ENCODE measurements around the gene ARAP3.
"Not testable (repeated sequence)": the region's sequence is repeated elsewhere in the genome, so short reads cannot be mapped to it uniquely, and the experiment has no call there.

Gene ARAP3

DNA sequence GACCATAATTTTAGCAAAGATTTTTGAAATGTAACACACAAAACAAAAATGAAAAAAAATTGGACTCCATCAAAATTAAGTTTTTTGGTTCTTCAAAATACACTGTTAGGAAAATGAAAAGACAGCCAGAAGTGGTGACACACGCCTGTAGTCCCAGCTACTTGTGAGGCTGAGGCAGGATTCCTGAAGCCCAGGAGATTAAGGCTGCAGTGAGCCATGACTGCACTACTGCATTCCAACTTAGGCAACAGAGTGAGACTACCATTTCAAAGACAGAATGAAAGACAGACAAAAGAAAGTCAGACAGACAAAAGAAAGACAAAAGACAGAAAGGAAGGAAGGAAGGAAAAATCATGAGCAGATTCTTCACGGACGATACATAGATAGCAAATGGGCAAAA, 70.7 kb downstream of the ARAP3 start:
- DNase-seq: no peak

DNA sequence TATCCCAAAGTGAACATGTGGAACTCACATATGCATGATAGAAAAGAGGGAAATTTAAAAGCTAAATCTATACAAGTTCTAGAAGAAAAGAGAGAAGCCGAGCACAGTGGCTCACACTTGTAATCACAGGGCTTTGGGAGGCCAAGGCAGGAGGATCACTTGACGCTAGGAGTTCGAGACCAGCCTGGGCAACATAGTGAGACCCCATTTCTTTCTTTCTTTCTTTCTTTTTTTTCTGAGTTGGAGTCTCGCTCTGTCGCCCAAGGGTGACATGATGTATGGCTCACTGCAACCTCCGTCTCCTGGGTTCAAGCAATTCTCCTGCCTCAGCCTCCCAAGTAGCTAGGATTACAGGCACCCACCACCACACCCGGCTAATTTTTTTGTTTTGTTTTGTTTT, 72.1 kb downstream of the ARAP3 start:
- DNase-seq: not testable (repeated sequence)

DNA sequence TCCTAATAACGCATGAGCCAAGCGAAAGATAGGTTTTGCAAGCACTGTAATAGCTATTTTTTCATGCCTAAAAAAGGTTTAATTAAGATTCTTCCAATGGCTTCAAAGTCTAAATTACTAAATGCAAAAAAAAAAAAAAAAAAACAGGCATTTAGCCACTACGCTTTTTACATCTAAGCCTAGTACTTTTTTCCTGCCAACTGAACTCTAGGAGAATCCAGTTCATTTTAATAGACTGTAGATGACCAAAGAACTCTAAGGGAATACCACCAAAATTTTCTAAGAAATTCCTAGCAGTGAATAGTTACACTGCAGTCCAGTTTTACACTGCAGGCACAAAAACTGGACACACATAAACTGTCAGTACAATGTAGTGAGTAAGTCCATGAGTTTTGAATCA, 73.0 kb downstream of the ARAP3 start:
- no peak for DNase-seq

DNA sequence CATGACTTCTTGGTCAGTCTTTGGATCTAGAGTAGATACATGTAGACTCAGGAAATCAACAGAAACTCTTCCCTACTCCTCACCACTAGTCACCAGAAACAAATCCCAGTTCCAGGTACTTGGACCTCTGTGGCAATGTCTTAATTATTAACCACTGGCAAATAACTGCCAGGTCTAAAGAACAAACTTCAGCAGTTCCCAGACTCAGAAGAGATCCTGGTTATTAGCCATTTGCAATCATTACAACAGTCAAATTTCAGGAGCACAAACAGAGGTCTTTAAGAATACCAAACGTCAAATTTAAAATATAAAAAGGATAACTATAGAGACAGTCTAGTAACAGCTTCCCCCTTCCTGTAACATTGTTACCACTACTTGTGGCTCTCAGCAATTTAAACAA, 73.5 kb downstream of the ARAP3 start:
- no peak for DNase-seq

DNA sequence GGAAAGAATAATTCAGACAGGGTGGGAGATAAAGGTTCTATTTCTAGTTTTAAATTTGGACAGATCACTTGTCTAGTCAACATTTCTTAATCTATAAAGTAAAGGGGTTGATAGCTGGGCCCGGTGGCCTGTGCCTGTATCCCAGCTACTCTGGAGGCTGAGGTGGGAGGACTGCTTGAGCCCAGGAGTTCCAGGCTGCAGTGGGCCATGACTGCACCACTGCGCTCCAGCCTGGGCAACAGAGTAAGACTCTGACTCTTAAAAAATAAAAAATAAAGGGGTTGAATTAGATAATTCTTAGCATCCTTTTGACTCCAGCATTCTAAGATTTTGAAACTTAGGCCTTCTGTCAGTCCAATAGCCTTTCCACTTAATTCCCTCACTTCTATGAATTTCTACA, 74.0 kb downstream of the ARAP3 start:
- DNase-seq: no peak

DNA sequence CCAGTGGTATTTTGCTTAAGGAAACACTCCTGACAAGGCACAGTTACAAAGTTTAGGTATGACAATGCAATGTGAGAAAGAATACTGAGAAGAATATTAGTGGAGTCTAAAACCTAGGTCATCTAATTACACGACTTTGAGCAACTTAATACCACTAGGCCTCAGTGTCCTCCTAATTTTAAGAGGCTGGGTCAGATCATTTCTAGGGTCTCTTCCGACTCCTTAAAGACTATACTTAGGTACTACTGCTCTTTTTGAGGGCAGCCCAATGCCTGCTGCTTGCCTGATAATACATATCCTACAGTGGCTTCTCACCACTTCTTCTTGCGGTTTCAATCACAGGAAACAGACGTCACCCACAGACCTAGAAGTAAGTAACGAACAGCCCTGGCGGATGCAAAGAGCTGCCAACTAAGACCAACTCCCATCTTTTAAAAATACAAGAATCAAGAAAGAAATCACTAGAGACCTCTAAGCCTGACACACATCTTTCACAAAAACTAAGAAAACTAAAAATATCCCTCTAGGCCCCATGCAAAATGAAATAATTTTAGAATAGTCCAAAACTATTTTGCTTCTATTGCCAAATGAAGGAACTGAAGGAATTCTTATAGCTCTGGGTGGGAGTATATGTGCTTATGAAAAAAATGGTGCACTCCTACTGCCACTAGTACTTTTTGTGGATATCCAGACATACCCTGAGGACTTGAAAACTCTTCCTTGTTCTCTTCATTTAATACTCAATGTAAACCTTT, 76.3 kb downstream of the ARAP3 start:
- peak; percentile 86 for DNase-seq

DNA sequence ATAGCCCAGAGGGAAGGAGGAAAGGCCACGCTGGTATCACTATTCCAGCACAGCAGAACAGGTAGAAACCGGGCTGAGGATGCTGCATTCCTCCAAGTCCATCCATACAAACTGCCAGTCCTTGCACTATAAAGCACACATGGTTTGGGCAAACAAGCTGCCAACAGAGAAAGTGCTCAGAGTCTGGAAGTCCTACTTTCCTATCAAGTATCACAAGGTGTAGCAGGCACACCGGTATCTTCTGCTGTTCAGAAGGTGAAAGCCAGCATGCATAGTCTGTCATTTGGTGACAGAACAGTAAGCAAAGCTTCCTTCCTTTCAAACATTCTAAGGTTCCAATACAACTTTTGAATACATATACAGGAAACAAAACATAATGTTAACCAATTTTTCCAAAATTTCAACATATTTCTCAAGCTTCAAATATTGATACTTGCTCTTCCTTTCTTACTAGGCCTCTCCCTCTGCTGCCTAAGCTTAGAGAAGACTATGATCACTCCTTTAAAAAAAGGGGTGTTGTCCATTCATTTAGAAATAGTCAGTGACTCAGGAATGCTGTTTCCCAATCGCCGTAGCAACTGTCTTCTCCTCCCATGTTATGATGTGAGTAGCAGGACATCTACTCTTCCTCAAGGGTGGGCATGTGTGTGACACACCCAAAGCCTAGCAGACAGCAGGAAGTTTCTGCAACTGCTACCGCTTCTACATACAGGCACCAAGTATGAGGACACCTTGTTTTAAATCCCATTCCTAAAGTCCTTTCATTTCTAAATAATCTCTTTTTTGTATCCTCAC, 77.9 kb downstream of the ARAP3 start:
- DNase-seq: peak; percentile 96

Measured in suppressor macrophage treated with lipopolysaccharide for 4 hours (primary cell).